Nephron (organoid): ENCODE measurements around the gene SORCS2.
A peak's percentile ranks its signal among the peaks of the same experiment; 100 is the strongest.

Experiments used
- H3K27ac Mint-ChIP-seq, 3 experiments: 2 replicates each; pipeline ENCODE4 v1.8.0; 2020; ENCODE audit warnings: mixed read lengths in 3 of 3, mild to moderate bottlenecking in 2 of 3, moderate library complexity in 1 of 3
- H3K27me3 Mint-ChIP-seq: 2 replicates; pipeline ENCODE4 v1.8.0; 2021; ENCODE audit warnings: low read depth, mild to moderate bottlenecking, moderate library complexity, mixed read lengths
- H3K36me3 Mint-ChIP-seq: 2 replicates; pipeline ENCODE4 v1.8.0; 2020; ENCODE audit warnings: low read depth, mixed read lengths
- H3K4me1 Mint-ChIP-seq: 2 replicates; pipeline ENCODE4 v1.8.0; 2020; ENCODE audit warnings: mixed read lengths
- H3K4me3 Mint-ChIP-seq, 3 experiments: 2 replicates each; pipeline ENCODE4 v1.8.0; 2020; ENCODE audit warnings: mild to moderate bottlenecking in 3 of 3, mixed read lengths in 3 of 3, moderate library complexity in 2 of 3
- H3K9me3 Mint-ChIP-seq: 2 replicates; pipeline ENCODE4 v1.8.0; 2020; ENCODE audit warnings: mixed read lengths
- TF ChIP-seq, protein P1 (sequence below), 3 experiments: fragments of 200-600 bp; sonication (generic); IDR thresholded peaks; one replicate each; pipeline ENCODE4 v1.5.0; 2021; ENCODE audit warnings: antibody characterized with exemption in 3 of 3; ENCODE audit not compliant: unreplicated experiment in 3 of 3

SORCS2 gene

GRCh38 chr4:7356667-7357310 is 164.5 kb downstream of the SORCS2 start:
- H3K9me3 Mint-ChIP-seq = no peaks in the 10 kb centered on the region
- H3K36me3 Mint-ChIP-seq = no peaks in the 10 kb centered on the region
- H3K27ac Mint-ChIP-seq = peak overlapping the region; percentile 25 to 67 (median 62)
- peaks cover 37% of the 10 kb centered on the region for H3K4me1 Mint-ChIP-seq
- peaks cover 6% of the 10 kb centered on the region for H3K27me3 Mint-ChIP-seq
- TF ChIP-seq, protein P1, sequence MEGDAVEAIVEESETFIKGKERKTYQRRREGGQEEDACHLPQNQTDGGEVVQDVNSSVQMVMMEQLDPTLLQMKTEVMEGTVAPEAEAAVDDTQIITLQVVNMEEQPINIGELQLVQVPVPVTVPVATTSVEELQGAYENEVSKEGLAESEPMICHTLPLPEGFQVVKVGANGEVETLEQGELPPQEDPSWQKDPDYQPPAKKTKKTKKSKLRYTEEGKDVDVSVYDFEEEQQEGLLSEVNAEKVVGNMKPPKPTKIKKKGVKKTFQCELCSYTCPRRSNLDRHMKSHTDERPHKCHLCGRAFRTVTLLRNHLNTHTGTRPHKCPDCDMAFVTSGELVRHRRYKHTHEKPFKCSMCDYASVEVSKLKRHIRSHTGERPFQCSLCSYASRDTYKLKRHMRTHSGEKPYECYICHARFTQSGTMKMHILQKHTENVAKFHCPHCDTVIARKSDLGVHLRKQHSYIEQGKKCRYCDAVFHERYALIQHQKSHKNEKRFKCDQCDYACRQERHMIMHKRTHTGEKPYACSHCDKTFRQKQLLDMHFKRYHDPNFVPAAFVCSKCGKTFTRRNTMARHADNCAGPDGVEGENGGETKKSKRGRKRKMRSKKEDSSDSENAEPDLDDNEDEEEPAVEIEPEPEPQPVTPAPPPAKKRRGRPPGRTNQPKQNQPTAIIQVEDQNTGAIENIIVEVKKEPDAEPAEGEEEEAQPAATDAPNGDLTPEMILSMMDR (IDR thresholded peaks at IDR 0.05; ENCODE audit: unreplicated experiment in 3 of 3) = no peak
- no peak overlapping the region for H3K4me3 Mint-ChIP-seq

GRCh38 chr4:7357323-7357722 is 165.0 kb downstream of the SORCS2 start:
- no peak overlapping the region for H3K4me3 Mint-ChIP-seq
- no peaks in the 10 kb centered on the region for H3K9me3 Mint-ChIP-seq
- H3K4me1 Mint-ChIP-seq = peaks cover 37% of the 10 kb centered on the region
- H3K27ac Mint-ChIP-seq = peak overlapping the region; percentile 5 to 62 (median 40)
- no peaks in the 10 kb centered on the region for H3K36me3 Mint-ChIP-seq
- peaks cover 6% of the 10 kb centered on the region for H3K27me3 Mint-ChIP-seq
- TF ChIP-seq, protein P1 (IDR thresholded peaks at IDR 0.05; ENCODE audit: unreplicated experiment in 3 of 3) = no peak

GRCh38 chr4:7358100-7358735 is 165.9 kb downstream of the SORCS2 start:
- H3K4me1 Mint-ChIP-seq = peaks cover 37% of the 10 kb centered on the region
- no peaks in the 10 kb centered on the region for H3K36me3 Mint-ChIP-seq
- TF ChIP-seq, protein P1 (IDR thresholded peaks at IDR 0.05; ENCODE audit: unreplicated experiment in 3 of 3) = no peak
- no peaks in the 10 kb centered on the region for H3K9me3 Mint-ChIP-seq
- peak overlapping the region; percentile 5 to 62 (median 40) for H3K27ac Mint-ChIP-seq
- H3K27me3 Mint-ChIP-seq = peaks cover 6% of the 10 kb centered on the region
- no peak overlapping the region for H3K4me3 Mint-ChIP-seq

DNA sequence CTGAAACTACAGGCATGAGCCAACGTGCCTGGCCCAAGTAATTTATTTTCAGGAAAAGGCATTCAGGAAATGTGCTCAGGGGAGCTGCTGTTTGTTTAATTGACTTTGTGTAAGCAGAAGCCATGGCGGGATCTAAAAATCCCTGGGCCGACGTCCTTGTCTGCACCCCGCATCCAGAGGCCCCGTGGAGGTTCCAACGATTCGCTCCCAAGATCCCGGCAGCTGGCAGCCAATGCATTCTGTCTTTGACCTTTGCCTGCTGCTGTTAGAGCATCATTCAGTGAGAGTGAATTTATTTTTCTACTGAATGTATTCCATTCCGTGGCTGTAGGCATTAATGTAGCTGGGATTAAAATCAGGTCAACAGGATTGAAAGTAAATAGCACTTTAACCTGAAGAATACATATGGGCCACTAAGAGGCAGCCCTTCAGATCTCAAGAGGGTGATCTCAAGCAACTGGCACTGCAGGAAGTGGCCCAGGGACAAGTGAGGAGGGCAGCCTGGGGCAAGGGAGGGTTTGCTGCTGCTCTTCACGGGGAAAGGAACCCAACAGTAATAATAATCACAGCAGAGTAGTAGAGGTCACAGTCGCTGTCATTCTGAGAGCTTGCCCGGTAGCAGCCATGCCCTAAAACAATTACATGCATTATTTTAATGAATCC is 167.2 kb downstream of the SORCS2 start:
- no peaks in the 10 kb centered on the region for H3K9me3 Mint-ChIP-seq
- peaks cover 44% of the 10 kb centered on the region for H3K4me1 Mint-ChIP-seq
- H3K4me3 Mint-ChIP-seq = no peak overlapping the region
- peaks cover 9% of the 10 kb centered on the region for H3K27me3 Mint-ChIP-seq
- TF ChIP-seq, protein P1 (IDR thresholded peaks at IDR 0.05; ENCODE audit: unreplicated experiment in 3 of 3) = no peak
- no peaks in the 10 kb centered on the region for H3K36me3 Mint-ChIP-seq
- peak overlapping the region in 2 of 3 experiments; percentile 31 to 42 for H3K27ac Mint-ChIP-seq

DNA sequence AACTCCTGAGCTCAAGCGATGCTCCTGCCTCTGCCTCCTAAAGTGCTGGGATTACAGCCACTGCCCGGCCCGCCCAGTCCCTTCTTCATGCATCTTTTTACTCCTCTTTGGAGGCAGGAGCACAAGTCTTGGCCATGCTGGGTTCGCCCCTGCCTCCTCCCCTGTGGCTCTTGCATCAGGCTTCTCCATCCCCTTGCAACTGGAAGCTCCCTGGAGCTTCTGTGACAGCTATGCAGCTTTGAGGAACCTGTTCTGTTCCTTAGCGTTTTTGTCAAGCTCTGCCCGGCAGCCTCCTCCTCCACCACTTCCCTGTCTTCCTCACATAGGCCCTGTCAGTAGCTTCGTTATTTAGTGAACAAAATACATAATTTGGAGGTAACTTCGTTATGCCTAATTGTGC is 168.5 kb downstream of the SORCS2 start:
- Mint-ChIP-seq H3K4me1 (peaks cover 54% of the 10 kb centered on the region), H3K9me3 (no peaks in the 10 kb centered on the region), H3K4me3 (peak overlapping the region in 1 of 3 experiments; percentile 3), H3K36me3 (no peaks in the 10 kb centered on the region), H3K27ac (no peak overlapping the region), H3K27me3 (peaks cover 12% of the 10 kb centered on the region)
- TF ChIP-seq, protein P1 (IDR thresholded peaks at IDR 0.05; ENCODE audit: unreplicated experiment in 3 of 3) = no peak
